ENCODE measurements around the gene POLR1D.

- TF ChIP-seq CTCF (IDR thresholded peaks at IDR 0.05): no peak
- no peak for TF ChIP-seq EZH2 (IDR thresholded peaks at IDR 0.05)
- no peak for TF ChIP-seq EZH2phosphoT487 (IDR thresholded peaks at IDR 0.05)
These were observed 15.6 kb downstream of the POLR1D start for GRCh38 chr13:27637289-27637626.
